HG02885 (cell line): ENCODE data around the gene ANAPC5.

ENCODE experiments used
- ATAC-seq: cut with Tn5 transposase; IDR thresholded peaks from one replicate; pipeline ENCODE4 v1.9.1; 2021; ENCODE audit warnings: mild to moderate bottlenecking; ENCODE audit not compliant: unreplicated experiment, poor library complexity

ANAPC5 gene

DNA sequence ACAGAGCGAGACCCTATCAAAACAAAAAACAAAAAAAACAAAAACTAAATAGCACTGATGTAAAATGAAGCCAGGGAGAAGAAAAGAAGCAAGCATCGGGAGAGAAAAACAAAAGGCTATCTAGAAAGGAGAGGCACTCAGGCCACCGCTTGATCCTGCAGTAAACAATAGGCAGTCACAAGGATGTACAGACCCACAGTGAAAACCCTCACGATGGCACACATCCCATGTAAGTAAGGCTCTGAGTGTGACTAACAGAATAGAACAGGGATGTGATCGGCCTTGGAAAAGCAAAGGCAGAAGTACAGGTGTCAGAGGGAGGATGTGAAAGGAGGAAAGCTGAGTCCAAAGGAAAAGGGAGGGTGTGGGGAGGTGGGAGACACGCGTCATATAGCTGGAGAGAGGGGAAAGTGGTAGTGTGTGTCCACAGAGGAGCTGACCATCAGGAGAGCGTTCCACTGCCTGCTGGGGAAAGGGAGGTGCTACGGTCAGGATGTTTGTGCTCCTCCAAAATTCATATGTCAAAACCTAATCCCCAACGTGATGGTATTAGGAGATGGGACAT lies 87.2 kb downstream of the ANAPC5 start:
- ATAC-seq = no peak

DNA sequence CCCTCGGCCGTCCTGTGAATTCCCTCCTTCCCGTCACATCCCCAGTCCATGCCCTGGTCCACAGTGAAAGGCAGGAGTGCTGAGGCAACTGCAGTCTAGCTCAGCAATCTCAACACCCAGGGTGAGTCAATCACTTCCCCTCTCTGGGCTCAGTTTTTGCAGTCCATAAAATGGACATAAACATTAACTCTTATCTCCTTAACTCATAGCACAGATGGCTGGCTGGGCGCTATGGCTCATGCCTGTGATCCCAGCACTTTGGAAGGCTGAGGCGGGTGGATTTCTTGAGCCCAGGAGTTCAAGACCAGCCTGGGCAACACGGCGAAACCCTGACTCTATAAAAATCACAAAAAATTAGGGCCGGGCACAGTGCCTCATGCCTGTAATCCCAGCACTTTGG lies 88.1 kb downstream of the ANAPC5 start:
- ATAC-seq = no peak

DNA sequence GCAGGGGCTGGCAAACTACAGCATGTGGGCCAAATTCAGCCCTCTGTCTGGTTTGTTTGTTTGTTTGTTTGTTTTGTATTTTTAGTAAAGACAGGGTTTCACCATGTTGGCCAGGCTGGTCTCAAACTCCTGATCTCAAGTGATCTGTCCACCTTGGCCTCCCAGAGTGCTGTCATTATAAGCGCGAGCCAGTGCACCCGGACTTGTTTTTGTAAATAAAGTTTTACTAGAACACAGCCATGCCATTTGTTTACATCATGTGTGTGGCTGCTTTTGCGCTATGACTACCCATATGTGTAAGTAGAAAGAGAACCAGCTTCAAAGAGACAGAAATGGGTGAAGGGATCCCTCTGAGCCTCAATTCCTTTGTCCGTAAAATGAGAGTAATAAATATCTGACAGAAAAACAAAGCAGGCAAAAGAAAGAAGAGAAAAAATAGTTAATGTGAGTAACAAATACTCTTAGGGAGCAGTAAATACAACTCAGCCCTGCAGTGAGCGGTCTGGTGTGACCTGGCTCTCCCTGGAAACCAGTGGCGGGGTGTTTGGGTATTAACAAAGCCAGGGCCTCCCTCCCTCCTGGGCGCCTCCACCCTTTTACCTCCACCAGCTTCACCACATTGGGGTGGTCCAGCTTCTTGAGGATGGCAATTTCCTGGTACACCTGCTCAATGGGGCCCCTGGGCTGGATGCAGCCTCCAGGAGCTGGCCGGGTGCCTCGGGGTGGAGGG lies 88.8 kb downstream of the ANAPC5 start:
- ATAC-seq = no peak

DNA sequence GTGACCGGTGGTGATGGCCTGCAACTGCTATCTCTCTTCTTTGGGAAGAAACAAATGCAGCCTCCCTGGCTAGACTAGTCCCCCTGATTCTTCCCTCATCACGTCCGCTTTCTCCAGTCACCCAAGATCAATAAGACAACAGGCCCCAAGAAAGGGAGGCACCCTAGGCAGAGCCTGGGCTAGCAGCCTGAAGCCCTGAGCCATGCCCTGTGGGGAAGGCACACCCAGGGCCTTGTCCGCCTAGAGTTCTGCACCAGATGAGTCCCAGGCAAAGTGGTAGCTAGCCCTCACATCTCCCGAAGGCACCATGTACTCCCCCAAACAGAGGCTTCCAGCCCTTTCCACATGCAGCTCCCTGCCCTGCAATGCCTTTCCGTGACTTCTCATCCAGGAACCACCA lies 90.8 kb downstream of the ANAPC5 start:
- no peak for ATAC-seq

DNA sequence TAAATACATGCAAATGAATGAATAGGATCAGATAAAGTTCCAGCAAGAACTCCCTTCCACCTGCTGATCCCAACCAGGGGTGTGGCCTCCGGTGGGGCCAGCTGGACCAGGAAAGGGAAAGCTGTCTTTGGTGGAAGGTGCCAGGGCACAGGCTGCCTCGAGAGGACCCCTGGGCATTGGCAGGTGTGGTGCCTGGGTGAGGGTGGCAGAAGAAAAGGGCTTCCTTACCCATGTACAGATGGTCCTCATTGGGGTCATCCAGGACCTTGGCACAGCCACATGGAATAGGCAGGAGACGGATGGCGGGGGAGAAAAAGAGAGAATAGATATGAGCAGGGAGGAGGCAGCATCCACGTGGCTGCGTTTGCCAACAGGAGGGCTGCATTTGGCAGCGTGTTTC lies 92.1 kb downstream of the ANAPC5 start:
- no peak for ATAC-seq

DNA sequence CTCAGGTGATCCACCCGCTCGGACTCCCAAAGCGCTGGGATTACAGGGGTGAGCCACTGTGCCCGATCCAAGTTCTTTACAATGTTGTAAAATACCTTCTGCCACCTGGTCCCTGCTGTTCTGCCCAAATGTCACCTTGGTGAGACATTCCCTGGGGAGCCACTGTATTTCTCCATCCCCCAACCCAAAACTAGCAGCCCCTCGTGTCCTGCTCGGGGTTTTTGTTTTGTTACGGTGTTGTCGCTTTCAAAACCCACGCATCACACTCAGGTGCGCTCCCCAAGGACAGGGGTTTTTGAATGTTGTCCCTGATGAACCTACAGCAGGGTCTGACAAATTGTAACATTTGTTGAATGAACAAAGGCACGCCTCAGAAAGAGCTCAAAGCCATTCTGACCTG lies 93.1 kb downstream of the ANAPC5 start:
- no peak for ATAC-seq
